GM18499 (cell line): ENCODE data around the gene MYH6.

Experiments
- ATAC-seq: cut with Tn5 transposase; IDR thresholded peaks from one replicate; pipeline ENCODE4 v1.9.1; 2021; ENCODE audit warnings: moderate number of reproducible peaks; ENCODE audit not compliant: insufficient read depth, unreplicated experiment

MYH6 gene

GRCh38 chr14:23362200-23362599 is 45.9 kb downstream of the MYH6 start:
- ATAC-seq: no peak

GRCh38 chr14:23361763-23362162 is 46.3 kb downstream of the MYH6 start:
- no peak for ATAC-seq

- no peak for ATAC-seq
Observed at GRCh38 chr14:23361320-23361719, 46.8 kb downstream of the MYH6 start.

GRCh38 chr14:23360496-23360895 is 47.6 kb downstream of the MYH6 start:
- ATAC-seq: no peak

GRCh38 chr14:23359722-23360447 is 48.2 kb downstream of the MYH6 start:
- ATAC-seq: no peak

GRCh38 chr14:23359167-23359626 is 48.9 kb downstream of the MYH6 start:
- no peak for ATAC-seq

GRCh38 chr14:23358553-23359166 is 49.4 kb downstream of the MYH6 start:
- no peak for ATAC-seq

- ATAC-seq: no peak
Observed at GRCh38 chr14:23358042-23358441, 50.0 kb downstream of the MYH6 start.

GRCh38 chr14:23357261-23357660 is 50.8 kb downstream of the MYH6 start:
- no peak for ATAC-seq

- ATAC-seq: no peak
Observed at GRCh38 chr14:23356662-23357061, 51.4 kb downstream of the MYH6 start.

- no peak for ATAC-seq
Observed at GRCh38 chr14:23355871-23356435, 52.1 kb downstream of the MYH6 start.

- no peak for ATAC-seq
Observed at GRCh38 chr14:23354990-23355389, 53.1 kb downstream of the MYH6 start.

- ATAC-seq: no peak
Observed at GRCh38 chr14:23353433-23353780, 54.7 kb downstream of the MYH6 start.

- ATAC-seq: no peak
Observed at GRCh38 chr14:23352506-23353432, 55.3 kb downstream of the MYH6 start, which contains the start of gene SLC22A17. Gene SLC22A17 (minus strand): TSS chr14:23352887.

- no peak for ATAC-seq
Observed at GRCh38 chr14:23351681-23352505, 56.2 kb downstream of the MYH6 start.

- no peak for ATAC-seq
Observed at GRCh38 chr14:23349156-23349845, 58.8 kb downstream of the MYH6 start.

GRCh38 chr14:23348297-23348655 is 59.8 kb downstream of the MYH6 start:
- no peak for ATAC-seq

GRCh38 chr14:23347406-23348296 is 60.4 kb downstream of the MYH6 start:
- ATAC-seq: no peak
